ENCODE measurements around the gene ATP6V0B. TPM values are rescaled to one million over a fixed set of nuclear protein-coding genes. Genes with fewer than 3 reads are reported as not detected.

The ATP6V0B gene
- total and polyA plus RNA-seq, 9 of the 15 experiments (the other 6 are each of a cell fraction or from before 2014, with no cell fraction given) = 137 to 328 (median 220) TPM

GRCh38 chr1:44013949-44014348 is 39.2 kb downstream of the ATP6V0B start:
- H4K20me1 ChIP-seq (replicated peaks; ENCODE audit: control insufficient read depth, insufficient read depth, low read length) = no peaks in the 10 kb centered on the region; the same call in 1 of the 2 replicates
- H3K9me3 ChIP-seq (replicated peaks; ENCODE audit: control insufficient read depth, insufficient read depth, low read depth, low read length) = no peaks in the 10 kb centered on the region
- H2AFZ ChIP-seq (ENCODE audit: low read depth, low read length) = no peak overlapping the region; the same call in 1 of the 2 replicates
- peak overlapping the region in 1 of 2 experiments; percentile 84; a peak in 1 of 4 replicates for H3K9ac ChIP-seq (ENCODE audit: insufficient read depth in 1 of 2, low read depth in 2 of 2, low read length in 2 of 2)
- in situ Hi-C loops (cut with MboI) = no loop called here
- ChIA-PET POLR2A (interaction anchor here (0.5 to 3.9 kb wide), 5 partner anchors 12 to 545 kb away, joined by 3 to 29 read pairs (median 5); partner anchors contain the start of gene SLC6A9), CTCF (ENCODE audit: low intra/inter-chr PET ratio) (interaction anchor here (1.1 kb wide), 1 partner anchor 22 kb away, joined by 3 read pairs; no protein-coding TSS in a partner anchor)
- TF ChIP-seq E2F3 (CRISPR knock-in tag; IDR thresholded peaks at IDR 0.05) = no peak
- TF ChIP-seq SP1 (CRISPR knock-in tag; IDR thresholded peaks at IDR 0.05) = no peak
- TF ChIP-seq RBFOX2 (IDR thresholded peaks at IDR 0.05; ENCODE audit: low read depth, low read length) = 0 out of 2 replicates have a peak, but pooled peaks have one; percentile 9
- no peak for TF ChIP-seq NFIC (IDR thresholded peaks at IDR 0.05)
- no peak for TF ChIP-seq NBN (IDR thresholded peaks at IDR 0.05; ENCODE audit: low read depth)
- 51% methylated on average over 5 of the region's 5 CpGs for WGBS (ENCODE audit: insufficient coverage, low coverage, missing lambda C conversion rate)
- H3K9me1 ChIP-seq (ENCODE audit: control insufficient read depth, insufficient read depth, low read length) = no peaks in the 10 kb centered on the region
- H3K79me2 ChIP-seq (ENCODE audit: control insufficient read depth, insufficient read depth, low read length) = no peaks in the 10 kb centered on the region
- intact Hi-C loops (cut with micrococcal nuclease) = no loop called here
- no peak for FAIRE-seq
- peaks cover 6 to 45% of the 10 kb centered on the region in 2 experiments; a peak in 4 of 5 replicates for H3K4me1 ChIP-seq (replicated peaks in 1 of 2; ENCODE audit: control insufficient read depth in 2 of 2, insufficient read depth in 2 of 2, low read length in 2 of 2)
- DNase-seq (ENCODE audit: extremely low read depth in 1 of 4, low spot score in 3 of 4) = no peak
- H3K4me2 ChIP-seq (ENCODE audit: insufficient read depth, low read length) = no peak overlapping the region
- no peak for ATAC-seq
- no TSS peak for BruUV-seq (replicated peaks)
- no peak overlapping the region for H3K4me3 ChIP-seq
- no peaks in the 10 kb centered on the region for H3K27me3 ChIP-seq (ENCODE audit: control insufficient read depth in 2 of 2, insufficient read depth in 2 of 2, low read length in 2 of 2)
- no peak overlapping the region for H3K27ac ChIP-seq (ENCODE audit: extremely low read depth, low read depth, low read length)
- no peaks in the 10 kb centered on the region for H3K36me3 ChIP-seq (ENCODE audit: control insufficient read depth, insufficient read depth, low read length)

Measured in K562 (cell line).